ENCODE data around the gene UBE2F. TPM values are rescaled to one million over a fixed set of nuclear protein-coding genes. Genes with fewer than 3 reads are reported as not detected.
A peak's percentile ranks its signal among the peaks of the same experiment; 100 is the strongest.

The UBE2F gene
- total and polyA plus RNA-seq, 12 donors: 26.8 to 101 (median 54.5) TPM

- no peak for DNase-seq
- TF ChIP-seq CTCF (IDR thresholded peaks at IDR 0.05) (no peak), POLR2A (IDR thresholded peaks at IDR 0.05) (no peak)
- Histone ChIP-seq H3K27ac (no peak overlapping the region), H3K27me3 (no peaks in the 10 kb centered on the region), H3K4me1 (replicated peaks in 1 of 2) (no peaks in the 10 kb centered on the region), H3K9me3 (replicated peaks in 1 of 3) (no peaks in the 10 kb centered on the region), H3K36me3 (replicated peaks in 1 of 2) (peaks cover 0 to 31% of the 10 kb centered on the region in 2 donors), H3K4me3 (no peak overlapping the region)
- intact Hi-C loops (cut with DNase I): no loop called here
- 93 to 96% (median 96%) methylated on average over 6 of the region's 6 CpGs for WGBS, 4 donors
These were observed 77.0 kb downstream of the UBE2F start for GRCh38 chr2:238043851-238044250.

GRCh38 chr2:238045575-238045974 lies 78.8 kb downstream of the UBE2F start:
- no peak overlapping the region for H3K27ac ChIP-seq
- no peaks in the 10 kb centered on the region for H3K4me1 ChIP-seq (replicated peaks in 1 of 2)
- H3K36me3 ChIP-seq (replicated peaks in 1 of 2): peaks cover 0 to 19% of the 10 kb centered on the region in 2 donors
- DNase-seq: no peak
- no peaks in the 10 kb centered on the region for H3K27me3 ChIP-seq
- H3K9me3 ChIP-seq (replicated peaks in 1 of 3): no peaks in the 10 kb centered on the region
- H3K4me3 ChIP-seq: no peak overlapping the region
- no peak for TF ChIP-seq CTCF (IDR thresholded peaks at IDR 0.05)
- TF ChIP-seq POLR2A (IDR thresholded peaks at IDR 0.05): no peak
- intact Hi-C loops (cut with DNase I): no loop called here

GRCh38 chr2:238046725-238047270 lies 80.0 kb downstream of the UBE2F start:
- Histone ChIP-seq H3K36me3 (replicated peaks in 1 of 2) (peaks cover 0 to 14% of the 10 kb centered on the region in 2 donors), H3K4me3 (no peak overlapping the region), H3K9me3 (replicated peaks in 1 of 3) (no peaks in the 10 kb centered on the region), H3K4me1 (replicated peaks in 1 of 2) (no peaks in the 10 kb centered on the region), H3K27ac (no peak overlapping the region), H3K27me3 (no peaks in the 10 kb centered on the region)
- TF ChIP-seq CTCF (IDR thresholded peaks at IDR 0.05): no peak
- 84 to 97% (median 90%) methylated on average over 2 of the region's 2 CpGs for WGBS, 4 donors
- DNase-seq: no peak
- intact Hi-C loops (cut with DNase I): no loop called here

- WGBS, 4 donors: 76 to 88% (median 83%) methylated on average over 2 of the region's 2 CpGs
- H3K27me3 ChIP-seq: no peaks in the 10 kb centered on the region
- peak in 1 of 7 donors; percentile 4 for DNase-seq
- intact Hi-C loops (cut with DNase I): no loop called here
- H3K9me3 ChIP-seq (replicated peaks in 1 of 3): no peaks in the 10 kb centered on the region
- no peaks in the 10 kb centered on the region for H3K4me1 ChIP-seq (replicated peaks in 1 of 2)
- TF ChIP-seq CTCF (IDR thresholded peaks at IDR 0.05) (no peak), POLR2A (IDR thresholded peaks at IDR 0.05) (no peak)
- H3K36me3 ChIP-seq (replicated peaks in 1 of 2): no peaks in the 10 kb centered on the region
- H3K4me3 ChIP-seq: no peak overlapping the region
- H3K27ac ChIP-seq: no peak overlapping the region
These were observed 86.5 kb downstream of the UBE2F start for GRCh38 chr2:238053191-238053776.

Measured in adrenal gland (tissue), 12 donors.